Activated CD8-positive, alpha-beta memory T cell treated with anti-CD3 and anti-CD28 coated beads for 4 hours (primary cell): ENCODE measurements around the gene OR7G2.
"Not testable (repeated sequence)": the region's sequence is repeated elsewhere in the genome, so short reads cannot be mapped to it uniquely, and the experiment has no call there.

ENCODE experiments used
- DNase-seq, 2 donors: peaks; one replicate each; pipeline ENCODE4 v3.0.0-alpha.2; 2020; ENCODE audit warnings: low read depth in 2 of 2

The OR7G2 gene

DNA sequence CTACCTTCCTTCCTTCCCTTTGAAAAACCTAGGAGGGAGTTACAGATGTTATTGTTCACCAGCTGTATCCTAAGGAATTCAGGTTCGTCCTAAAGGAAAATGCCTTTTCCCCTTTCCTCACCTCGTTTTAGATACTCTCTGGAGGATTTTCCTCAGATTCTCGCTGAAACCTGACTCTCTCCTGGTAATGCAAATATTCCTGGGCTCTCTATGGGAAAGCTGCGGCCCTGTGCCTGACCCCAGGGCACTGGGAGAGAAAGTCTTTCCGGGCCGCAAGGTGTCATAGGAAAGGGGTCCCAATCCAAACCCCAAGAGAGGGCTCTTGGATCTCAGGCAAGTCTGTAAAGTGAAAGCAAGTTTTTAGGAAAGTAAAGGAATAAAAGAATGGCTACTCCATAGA, 33.5 kb downstream of the OR7G2 start:
- no peak for DNase-seq

DNA sequence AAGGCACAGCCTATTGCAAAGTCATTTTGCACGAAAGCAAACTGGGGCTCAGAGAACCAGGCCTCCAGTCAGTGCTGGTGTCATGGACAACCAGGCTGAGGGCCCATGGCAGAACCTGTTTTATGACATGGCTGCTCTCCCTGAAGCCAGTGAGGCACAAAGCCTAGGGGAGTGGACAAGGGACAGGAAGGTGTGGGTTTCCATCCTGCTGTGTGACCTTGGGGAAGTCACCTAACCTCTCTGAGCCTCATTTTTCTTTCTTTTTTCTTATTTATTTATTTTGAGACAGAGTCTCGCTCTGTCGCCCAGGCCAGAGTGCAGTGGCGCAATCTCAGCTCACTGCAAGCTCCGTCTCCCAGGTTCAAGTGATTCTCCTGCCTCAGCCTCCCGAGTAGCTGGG, 35.6 kb downstream of the OR7G2 start:
- not testable (repeated sequence) for DNase-seq

DNA sequence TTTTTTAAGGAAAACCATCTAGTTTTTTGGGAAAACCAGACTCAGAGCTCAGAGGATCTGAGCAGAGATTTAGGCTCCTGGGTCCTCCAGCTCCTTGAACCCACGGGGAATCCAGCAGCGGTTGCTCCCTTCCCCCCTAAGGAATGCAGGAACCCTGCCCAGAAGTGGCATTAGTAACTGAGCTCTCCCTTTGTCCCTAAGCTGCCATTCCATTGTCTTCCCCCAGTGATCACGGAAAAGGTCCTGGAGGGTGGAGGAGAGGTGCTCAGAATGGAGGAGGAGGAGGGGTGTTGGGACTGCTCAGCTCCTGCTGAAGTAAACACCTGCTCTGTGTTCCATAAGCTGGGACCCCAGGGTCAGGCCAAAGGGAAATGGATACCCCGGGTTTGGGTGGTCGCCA, 37.2 kb downstream of the OR7G2 start:
- no peak for DNase-seq

DNA sequence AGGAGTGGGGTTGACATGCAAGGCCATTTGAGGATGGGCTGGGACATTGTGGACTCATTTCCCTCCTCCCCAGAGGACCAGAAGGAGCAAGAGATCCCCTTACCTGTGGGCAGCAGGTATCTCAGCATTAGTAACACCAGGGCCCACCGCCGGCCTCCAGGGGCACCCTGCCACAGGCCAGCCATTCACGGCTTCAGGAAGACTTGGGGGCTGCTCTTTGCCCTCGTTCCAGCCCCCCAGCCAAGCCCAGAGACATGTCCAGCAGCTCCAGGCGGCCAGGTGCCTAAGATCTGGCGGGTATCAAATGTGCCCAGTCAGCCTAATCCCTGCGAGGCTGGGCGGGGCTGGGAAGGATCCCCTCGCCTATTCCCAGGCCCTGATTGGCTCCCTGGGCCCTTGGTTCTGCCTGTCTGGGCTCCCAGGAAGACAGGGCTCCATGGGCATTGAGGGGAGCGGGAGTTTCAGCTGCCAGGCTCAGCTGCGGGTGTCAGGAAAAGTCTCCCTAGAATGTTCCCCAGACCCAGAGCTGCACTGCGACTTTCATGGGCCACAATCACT, 41.7 kb downstream of the OR7G2 start:
- DNase-seq: no peak

DNA sequence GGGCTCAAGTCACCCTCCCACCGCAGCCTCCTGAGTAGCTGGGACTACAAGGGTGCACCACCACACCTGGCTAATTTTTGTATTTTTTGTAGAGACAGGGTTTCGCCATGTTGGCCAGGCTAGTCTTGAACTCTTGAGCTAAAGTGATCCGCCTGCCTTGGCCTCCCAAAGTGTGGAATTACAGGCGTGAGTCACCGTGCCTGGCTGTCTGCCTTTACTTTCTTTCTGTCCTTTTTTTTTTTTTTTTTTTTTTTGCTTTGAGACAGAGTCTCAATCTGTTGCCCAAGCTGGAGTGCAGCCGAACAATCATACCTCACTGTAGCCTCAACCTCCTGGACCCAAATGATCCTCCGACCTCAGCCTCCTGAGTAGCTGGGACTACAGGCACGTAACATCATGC, 45.4 kb downstream of the OR7G2 start:
- DNase-seq: no peak

DNA sequence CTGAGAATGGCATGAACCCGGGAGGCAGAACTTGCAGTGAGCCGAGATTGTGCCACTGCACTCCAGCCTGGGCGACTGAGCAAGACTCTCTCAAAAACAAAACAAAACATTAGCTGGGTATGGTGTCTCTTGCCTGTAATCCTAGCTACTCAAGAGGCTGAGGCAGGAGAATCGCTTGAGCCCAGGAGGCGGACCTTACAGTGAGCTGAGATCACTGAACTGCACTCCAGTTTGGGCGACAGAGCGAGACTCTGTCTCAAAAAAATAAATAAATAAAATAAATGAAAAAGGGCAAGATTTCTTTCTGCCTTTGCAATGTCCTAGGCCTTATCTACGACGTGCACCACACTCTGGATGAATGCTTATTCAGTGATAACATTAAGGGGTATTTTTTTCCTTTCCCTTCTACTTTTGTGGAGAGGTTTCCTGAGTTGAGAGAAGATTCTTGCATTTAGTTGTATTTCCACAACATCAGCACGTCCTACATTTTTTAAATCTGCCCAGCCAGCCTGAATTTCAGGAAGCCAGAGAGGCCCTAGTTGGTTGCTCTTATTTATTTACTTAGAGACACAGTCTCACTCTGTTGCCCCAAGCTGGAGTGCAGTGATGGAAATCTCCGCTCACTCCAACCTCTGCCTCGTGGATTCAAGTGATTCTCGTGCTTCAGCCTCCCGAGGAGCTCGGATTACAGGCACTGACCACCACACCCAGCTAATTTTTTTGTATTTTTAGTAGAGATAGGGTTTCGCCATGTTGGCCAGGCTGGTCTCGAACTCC, 46.5 kb downstream of the OR7G2 start:
- no peak for DNase-seq

DNA sequence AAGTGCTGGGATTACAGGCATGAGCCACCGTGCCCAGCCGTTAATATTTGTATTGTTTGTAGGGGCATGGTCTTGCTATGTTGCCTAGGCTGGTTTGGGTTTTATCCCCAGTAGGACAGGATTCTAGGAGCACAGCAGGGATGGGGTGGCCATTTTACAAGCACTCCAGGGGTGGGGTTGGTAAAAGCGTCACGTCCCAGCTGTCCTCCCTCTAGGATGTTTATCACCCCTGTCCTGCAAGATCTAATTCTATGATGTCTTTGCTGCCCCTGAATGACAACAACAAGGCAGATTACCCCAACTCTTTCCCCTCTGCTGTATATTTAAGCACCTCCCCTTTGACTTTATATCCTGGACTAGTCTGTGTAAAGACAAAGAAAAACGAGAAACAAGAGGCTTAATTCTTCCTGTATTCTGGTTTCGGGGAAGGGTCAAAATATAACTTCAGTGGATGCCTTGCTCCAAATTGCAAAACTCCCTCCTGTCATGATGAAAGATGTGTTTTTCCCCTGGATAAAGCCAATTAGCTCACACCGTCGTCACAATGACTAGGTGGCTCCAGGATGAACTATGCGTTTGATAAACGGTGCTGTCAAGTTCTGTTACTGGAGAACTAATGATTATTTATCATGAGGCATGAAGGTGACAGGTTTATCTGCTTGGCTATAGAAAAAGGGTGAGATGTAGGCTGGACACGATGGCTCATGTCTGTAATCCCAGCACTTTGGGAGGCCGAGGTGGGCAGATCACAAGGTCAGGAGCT, 48.2 kb downstream of the OR7G2 start:
- DNase-seq: no peak

DNA sequence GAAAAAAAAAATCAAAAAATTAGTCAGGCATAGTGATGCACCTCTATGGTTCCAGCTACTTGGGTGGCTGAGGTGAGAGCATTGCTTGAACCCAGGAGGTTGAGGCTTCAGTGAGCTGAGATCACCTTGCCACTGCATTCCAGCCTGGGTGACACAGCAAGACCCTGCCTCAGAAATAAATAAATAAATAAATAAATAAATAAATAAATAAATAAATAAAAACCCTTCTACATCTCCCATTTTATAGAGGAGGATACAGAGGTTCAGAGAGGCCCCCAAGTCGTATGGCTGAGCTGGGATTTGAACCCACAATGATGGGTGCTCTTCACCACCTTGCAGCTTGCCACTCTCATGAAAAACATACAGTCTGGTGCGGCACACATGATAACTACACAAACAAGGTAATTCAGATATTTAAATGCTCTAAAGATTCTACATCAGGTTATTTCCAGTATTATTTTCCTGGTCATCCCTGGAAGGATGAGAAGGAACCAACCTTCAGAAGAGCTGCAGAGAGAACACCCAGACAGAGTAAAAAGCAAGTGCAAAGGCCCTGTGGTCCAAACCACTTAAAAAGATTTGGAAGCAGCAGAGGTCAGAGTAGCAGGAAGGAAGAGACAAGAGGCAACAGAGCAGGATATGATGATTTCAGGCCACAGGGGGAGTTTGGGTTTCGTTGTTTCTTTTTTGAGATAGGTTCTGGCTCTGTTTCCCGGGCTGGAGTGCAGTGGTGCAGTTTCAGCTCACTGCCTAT, 49.6 kb downstream of the OR7G2 start:
- DNase-seq: no peak

DNA sequence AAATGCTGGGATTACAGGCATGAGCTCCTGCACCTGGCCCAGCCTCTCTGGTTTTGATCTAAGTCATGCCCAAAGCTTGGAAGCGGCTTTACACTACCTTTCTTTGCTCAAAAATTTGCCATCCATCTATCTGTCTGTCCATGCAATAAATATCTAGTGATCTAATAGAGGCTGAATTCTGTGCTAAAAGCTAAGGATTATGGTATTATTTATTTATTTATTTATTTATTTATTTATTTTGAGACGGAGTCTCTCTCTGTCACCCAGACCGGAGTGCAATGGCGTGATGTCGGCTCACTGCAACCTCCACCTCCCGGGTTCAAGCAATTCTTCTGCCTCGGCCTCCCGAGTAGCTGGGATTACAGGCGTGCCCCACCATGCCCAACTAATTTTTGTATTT, 51.1 kb downstream of the OR7G2 start:
- DNase-seq: not testable (repeated sequence)

DNA sequence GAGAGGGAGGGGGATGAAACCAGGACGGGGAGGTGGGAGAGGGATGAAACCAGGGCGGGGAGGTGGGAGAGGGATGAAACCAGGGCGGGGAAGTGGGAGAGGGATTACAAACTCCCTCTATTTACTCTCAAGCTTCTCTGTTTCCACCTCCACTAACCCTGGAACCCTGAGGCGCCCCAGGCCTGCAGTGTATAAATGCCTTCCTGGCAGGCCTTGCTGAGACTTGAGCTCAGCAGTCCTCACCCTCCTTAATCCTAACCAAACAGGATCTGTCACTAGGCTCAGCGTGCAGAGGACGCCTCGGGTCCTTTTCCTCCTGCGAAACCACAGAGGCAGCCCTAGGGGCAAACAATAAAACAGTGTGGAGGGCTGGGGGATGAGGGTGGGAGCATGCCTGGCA, 52.5 kb downstream of the OR7G2 start:
- DNase-seq: no peak

DNA sequence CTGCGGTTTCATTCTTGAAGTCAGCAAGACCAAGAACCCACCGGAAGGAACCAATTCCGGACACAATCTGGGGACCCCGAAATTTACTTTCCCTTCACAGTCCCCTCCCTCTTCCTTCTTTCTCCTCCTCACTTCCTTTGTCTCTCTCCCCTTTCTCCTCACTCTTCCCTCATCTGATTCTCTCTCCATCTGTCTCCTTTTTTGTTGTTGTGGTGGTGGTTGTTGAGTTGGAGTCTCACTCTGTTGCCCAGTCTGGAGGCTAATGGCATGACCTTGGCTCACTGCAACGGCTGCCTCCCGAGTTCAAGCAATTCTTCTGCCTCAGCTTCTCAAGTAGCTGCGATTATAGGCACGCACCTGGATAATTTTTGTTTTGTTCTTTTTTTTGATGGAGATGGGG, 53.1 kb downstream of the OR7G2 start:
- no peak for DNase-seq

DNA sequence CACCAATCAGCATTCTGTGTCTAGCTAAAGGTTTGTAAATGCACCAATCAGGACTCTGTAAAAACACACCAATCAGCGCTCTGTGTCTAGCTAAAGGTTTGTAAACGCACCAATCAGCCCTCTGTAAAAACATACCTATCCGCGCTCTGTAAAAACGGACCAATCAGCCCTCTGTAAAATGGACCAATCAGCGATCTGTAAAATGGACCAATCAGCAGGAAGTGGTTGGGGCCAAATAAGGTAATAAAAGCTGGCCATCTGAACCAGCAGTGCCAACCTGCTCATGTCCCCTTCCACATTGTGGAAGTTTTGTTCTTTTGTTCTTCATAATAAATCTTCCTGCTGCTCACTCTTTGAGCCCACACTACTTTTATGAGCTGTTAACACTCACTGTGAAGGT, 53.6 kb downstream of the OR7G2 start:
- DNase-seq: not testable (repeated sequence)

DNA sequence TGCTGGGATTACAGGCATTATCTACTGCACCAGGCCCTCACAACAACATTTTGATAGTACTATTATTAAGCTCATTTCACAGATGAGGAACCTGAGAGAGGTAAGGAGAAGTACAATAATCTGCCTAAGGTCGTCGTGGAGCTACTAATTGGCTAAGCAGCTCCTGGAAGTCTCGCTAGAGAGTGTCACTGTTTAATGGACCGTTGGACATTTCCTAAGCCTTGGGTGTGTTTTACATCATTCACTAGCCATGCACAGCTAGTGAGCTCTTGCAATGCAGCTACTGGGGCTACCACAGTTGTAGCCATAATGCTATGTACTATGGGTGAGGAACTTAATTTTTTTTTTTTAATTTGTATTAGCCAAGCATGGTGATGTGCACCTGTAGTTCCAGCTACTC, 54.4 kb downstream of the OR7G2 start:
- no peak for DNase-seq
